Measurements from ENCODE around the gene ANLN. TPM values are rescaled to one million over a fixed set of nuclear protein-coding genes. Genes with fewer than 3 reads are reported as not detected.
"Not testable (repeated sequence)": the region's sequence is repeated elsewhere in the genome, so short reads cannot be mapped to it uniquely, and the experiment has no call there.

The ANLN gene
- total RNA-seq, 4 donors from 2014 or later, result 5.0 to 43.7 (median 11.2) TPM

GRCh38 chr7:36368496-36368895 is 21.2 kb upstream of the ANLN start:
- TF ChIP-seq POLR2A (IDR thresholded peaks at IDR 0.05), result no peak
- TF ChIP-seq CTCF (IDR thresholded peaks at IDR 0.05), result no peak
- Histone ChIP-seq H3K4me1 (no peaks in the 10 kb centered on the region), H3K9me3 (no peaks in the 10 kb centered on the region), H3K27ac (no peak overlapping the region), H3K36me3 (no peaks in the 10 kb centered on the region), H3K4me3 (no peak overlapping the region), H3K27me3 (no peaks in the 10 kb centered on the region)
- no peak for DNase-seq

GRCh38 chr7:36369171-36369570 is 20.5 kb upstream of the ANLN start:
- Histone ChIP-seq H3K4me3 (no peak overlapping the region), H3K9me3 (no peaks in the 10 kb centered on the region), H3K27me3 (no peaks in the 10 kb centered on the region), H3K27ac (no peak overlapping the region), H3K4me1 (no peaks in the 10 kb centered on the region), H3K36me3 (no peaks in the 10 kb centered on the region)
- TF ChIP-seq POLR2A (IDR thresholded peaks at IDR 0.05) (no peak), CTCF (IDR thresholded peaks at IDR 0.05) (no peak)
- no peak for DNase-seq

- no peaks in the 10 kb centered on the region for H3K4me1 ChIP-seq
- TF ChIP-seq POLR2A (IDR thresholded peaks at IDR 0.05), result no peak
- TF ChIP-seq CTCF (IDR thresholded peaks at IDR 0.05), result no peak
- no peaks in the 10 kb centered on the region for H3K9me3 ChIP-seq
- DNase-seq, result no peak
- no peaks in the 10 kb centered on the region for H3K27me3 ChIP-seq
- no peak overlapping the region for H3K4me3 ChIP-seq
- H3K27ac ChIP-seq, result no peak overlapping the region
- no peaks in the 10 kb centered on the region for H3K36me3 ChIP-seq
Observed at GRCh38 chr7:36370046-36370445, 19.6 kb upstream of the ANLN start.

- H3K36me3 ChIP-seq, result no peaks in the 10 kb centered on the region
- H3K9me3 ChIP-seq, result no peaks in the 10 kb centered on the region
- no peak for TF ChIP-seq POLR2A (IDR thresholded peaks at IDR 0.05)
- TF ChIP-seq CTCF (IDR thresholded peaks at IDR 0.05), result no peak
- no peak overlapping the region for H3K27ac ChIP-seq
- no peaks in the 10 kb centered on the region for H3K4me1 ChIP-seq
- no peaks in the 10 kb centered on the region for H3K27me3 ChIP-seq
- DNase-seq, result no peak
- no peak overlapping the region for H3K4me3 ChIP-seq
Observed at GRCh38 chr7:36372156-36372555, 17.5 kb upstream of the ANLN start.

- not testable (repeated sequence) for DNase-seq, H3K4me3 ChIP-seq, H3K9me3 ChIP-seq, H3K36me3 ChIP-seq, H3K27me3 ChIP-seq, H3K4me1 ChIP-seq, H3K27ac ChIP-seq
Observed at GRCh38 chr7:36378555-36378954, 11.1 kb upstream of the ANLN start.

- no peak for DNase-seq
- TF ChIP-seq CTCF (IDR thresholded peaks at IDR 0.05) (no peak), POLR2A (IDR thresholded peaks at IDR 0.05) (no peak)
- H3K4me1 ChIP-seq, result no peaks in the 10 kb centered on the region
- no peaks in the 10 kb centered on the region for H3K27me3 ChIP-seq
- H3K9me3 ChIP-seq, result no peaks in the 10 kb centered on the region
- H3K27ac ChIP-seq, result no peak overlapping the region
- H3K36me3 ChIP-seq, result no peaks in the 10 kb centered on the region
- no peak overlapping the region for H3K4me3 ChIP-seq
Observed at GRCh38 chr7:36379831-36380504, 9.7 kb upstream of the ANLN start.

Measured in Peyer's patch (tissue), 4 donors.